ENCODE measurements around the gene CDK4.

DNA sequence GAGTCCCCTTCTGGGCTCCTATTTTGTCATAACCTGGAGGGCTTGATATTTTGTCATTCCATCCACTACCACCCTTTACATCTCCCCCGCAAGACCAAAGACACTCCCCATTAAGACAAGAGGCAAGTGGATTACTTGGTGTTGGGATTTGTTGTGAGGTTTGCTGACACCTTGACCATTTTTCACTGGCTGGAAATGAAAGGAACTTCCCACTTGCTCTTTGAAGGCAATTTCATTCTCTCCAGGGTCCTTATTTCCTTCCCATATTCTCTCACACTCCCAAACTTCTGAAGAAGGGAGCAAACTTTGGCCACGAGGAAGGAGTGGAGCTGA lies 28.5 kb downstream of the CDK4 start:
- TF ChIP-seq, protein P1, sequence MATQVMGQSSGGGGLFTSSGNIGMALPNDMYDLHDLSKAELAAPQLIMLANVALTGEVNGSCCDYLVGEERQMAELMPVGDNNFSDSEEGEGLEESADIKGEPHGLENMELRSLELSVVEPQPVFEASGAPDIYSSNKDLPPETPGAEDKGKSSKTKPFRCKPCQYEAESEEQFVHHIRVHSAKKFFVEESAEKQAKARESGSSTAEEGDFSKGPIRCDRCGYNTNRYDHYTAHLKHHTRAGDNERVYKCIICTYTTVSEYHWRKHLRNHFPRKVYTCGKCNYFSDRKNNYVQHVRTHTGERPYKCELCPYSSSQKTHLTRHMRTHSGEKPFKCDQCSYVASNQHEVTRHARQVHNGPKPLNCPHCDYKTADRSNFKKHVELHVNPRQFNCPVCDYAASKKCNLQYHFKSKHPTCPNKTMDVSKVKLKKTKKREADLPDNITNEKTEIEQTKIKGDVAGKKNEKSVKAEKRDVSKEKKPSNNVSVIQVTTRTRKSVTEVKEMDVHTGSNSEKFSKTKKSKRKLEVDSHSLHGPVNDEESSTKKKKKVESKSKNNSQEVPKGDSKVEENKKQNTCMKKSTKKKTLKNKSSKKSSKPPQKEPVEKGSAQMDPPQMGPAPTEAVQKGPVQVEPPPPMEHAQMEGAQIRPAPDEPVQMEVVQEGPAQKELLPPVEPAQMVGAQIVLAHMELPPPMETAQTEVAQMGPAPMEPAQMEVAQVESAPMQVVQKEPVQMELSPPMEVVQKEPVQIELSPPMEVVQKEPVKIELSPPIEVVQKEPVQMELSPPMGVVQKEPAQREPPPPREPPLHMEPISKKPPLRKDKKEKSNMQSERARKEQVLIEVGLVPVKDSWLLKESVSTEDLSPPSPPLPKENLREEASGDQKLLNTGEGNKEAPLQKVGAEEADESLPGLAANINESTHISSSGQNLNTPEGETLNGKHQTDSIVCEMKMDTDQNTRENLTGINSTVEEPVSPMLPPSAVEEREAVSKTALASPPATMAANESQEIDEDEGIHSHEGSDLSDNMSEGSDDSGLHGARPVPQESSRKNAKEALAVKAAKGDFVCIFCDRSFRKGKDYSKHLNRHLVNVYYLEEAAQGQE (IDR thresholded peaks at IDR 0.05; ENCODE audit: insufficient read depth in 1 of 2, low read depth in 2 of 2, low read length in 2 of 2): no peak
- no peak for TF ChIP-seq TAF1 (IDR thresholded peaks at IDR 0.05; ENCODE audit: borderline replicate concordance, insufficient read depth, low read length)
- no peak for TF ChIP-seq SIN3A (IDR thresholded peaks at IDR 0.05; ENCODE audit: borderline replicate concordance, insufficient read depth, low read length)
- TF ChIP-seq FOXP2 (optimal IDR thresholded peaks at IDR 0.05; ENCODE audit: borderline replicate concordance, extremely low read depth, extremely low read length, insufficient read depth): no peak
- no peak for TF ChIP-seq POLR2AphosphoS5 (IDR thresholded peaks at IDR 0.05; ENCODE audit: low read depth, low read length)

Measured in PFSK-1 (cell line).